Fibroblast of pulmonary artery (primary cell): ENCODE results near the gene PRSS2.

Source experiments
- DNase-seq: peaks from one replicate; pipeline ENCODE4 v3.0.0-alpha.2; 2010; ENCODE audit warnings: low read depth
- H3K4me3 ChIP-seq: replicated peaks from 2 replicates; pipeline ENCODE4 v1.5.1; 2011; ENCODE audit warnings: low read depth, mild to moderate bottlenecking, control low read depth, low read length, moderate library complexity
- TF ChIP-seq, protein P1 (sequence below): IDR thresholded peaks from 2 replicates; pipeline ENCODE4 v1.5.1; 2011; ENCODE audit warnings: mild to moderate bottlenecking, control low read depth, low read length, inconsistent platforms; ENCODE audit errors: missing control alignments

PRSS2 gene

DNA sequence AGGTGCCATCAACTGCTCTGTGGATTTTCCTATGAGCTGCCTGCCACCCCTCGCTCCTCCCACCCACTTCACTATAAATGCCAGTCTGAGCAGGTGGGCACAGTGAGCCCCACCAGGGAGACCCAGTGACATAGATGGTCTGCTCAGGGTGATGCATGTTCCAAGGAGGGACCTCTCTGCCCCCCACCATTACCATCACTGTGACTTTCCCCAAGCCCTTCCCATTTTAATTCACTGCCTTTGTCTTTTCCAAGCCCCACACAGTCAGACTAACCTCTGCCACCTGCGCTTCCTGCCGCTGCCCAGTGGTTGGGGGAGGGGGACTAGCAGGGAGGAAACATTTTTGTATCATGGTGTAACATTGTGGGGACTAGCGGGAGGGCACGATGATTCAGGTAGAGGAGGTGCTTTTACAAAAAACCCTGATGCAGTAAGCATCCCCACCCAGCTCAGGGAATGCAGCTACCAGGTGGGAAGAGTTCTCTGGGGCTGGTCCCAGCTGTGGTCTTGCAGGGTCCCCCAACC lies 24.6 kb downstream of the PRSS2 start:
- TF ChIP-seq, protein P1, sequence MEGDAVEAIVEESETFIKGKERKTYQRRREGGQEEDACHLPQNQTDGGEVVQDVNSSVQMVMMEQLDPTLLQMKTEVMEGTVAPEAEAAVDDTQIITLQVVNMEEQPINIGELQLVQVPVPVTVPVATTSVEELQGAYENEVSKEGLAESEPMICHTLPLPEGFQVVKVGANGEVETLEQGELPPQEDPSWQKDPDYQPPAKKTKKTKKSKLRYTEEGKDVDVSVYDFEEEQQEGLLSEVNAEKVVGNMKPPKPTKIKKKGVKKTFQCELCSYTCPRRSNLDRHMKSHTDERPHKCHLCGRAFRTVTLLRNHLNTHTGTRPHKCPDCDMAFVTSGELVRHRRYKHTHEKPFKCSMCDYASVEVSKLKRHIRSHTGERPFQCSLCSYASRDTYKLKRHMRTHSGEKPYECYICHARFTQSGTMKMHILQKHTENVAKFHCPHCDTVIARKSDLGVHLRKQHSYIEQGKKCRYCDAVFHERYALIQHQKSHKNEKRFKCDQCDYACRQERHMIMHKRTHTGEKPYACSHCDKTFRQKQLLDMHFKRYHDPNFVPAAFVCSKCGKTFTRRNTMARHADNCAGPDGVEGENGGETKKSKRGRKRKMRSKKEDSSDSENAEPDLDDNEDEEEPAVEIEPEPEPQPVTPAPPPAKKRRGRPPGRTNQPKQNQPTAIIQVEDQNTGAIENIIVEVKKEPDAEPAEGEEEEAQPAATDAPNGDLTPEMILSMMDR: no peak
- no peak for DNase-seq
- no peak overlapping the region for H3K4me3 ChIP-seq

DNA sequence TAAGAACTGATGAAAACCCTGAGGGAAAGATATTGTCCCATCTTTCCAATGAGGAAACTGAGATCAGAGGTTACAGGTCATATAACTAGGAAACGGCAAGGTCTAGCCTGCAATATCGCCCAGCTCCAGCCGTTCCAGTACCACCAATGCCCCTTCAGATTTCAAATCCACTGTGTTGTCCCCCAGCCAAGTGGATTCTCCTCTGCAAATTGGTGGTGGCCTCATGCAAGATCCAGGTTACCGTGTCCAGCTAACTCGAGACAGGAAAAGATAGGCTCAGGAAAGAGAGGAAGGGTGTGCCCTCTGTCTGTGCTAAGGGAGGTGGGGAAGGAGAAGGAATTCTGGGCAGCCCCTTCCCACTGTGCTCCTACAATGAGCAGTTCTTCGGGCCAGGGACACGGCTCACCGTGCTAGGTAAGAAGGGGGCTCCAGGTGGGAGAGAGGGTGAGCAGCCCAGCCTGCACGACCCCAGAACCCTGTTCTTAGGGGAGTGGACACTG lies 25.3 kb downstream of the PRSS2 start:
- no peak for DNase-seq
- TF ChIP-seq, protein P1: no peak

DNA sequence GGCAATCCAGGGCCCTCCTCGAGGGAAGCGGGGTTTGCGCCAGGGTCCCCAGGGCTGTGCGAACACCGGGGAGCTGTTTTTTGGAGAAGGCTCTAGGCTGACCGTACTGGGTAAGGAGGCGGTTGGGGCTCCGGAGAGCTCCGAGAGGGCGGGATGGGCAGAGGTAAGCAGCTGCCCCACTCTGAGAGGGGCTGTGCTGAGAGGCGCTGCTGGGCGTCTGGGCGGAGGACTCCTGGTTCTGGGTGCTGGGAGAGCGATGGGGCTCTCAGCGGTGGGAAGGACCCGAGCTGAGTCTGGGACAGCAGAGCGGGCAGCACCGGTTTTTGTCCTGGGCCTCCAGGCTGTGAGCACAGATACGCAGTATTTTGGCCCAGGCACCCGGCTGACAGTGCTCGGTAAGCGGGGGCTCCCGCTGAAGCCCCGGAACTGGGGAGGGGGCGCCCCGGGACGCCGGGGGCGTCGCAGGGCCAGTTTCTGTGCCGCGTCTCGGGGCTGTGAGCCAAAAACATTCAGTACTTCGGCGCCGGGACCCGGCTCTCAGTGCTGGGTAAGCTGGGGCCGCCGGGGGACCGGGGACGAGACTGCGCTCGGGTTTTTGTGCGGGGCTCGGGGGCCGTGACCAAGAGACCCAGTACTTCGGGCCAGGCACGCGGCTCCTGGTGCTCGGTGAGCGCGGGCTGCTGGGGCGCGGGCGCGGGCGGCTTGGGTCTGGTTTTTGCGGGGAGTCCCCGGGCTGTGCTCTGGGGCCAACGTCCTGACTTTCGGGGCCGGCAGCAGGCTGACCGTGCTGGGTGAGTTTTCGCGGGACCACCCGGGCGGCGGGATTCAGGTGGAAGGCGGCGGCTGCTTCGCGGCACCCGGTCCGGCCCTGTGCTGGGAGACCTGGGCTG lies 26.0 kb downstream of the PRSS2 start:
- H3K4me3 ChIP-seq: peak overlapping the region; percentile 26
- DNase-seq: no peak
- TF ChIP-seq, protein P1: no peak

More for the DNA sequence above, 25.3 kb downstream of the PRSS2 start:
- H3K4me3 ChIP-seq: no peak overlapping the region

DNA sequence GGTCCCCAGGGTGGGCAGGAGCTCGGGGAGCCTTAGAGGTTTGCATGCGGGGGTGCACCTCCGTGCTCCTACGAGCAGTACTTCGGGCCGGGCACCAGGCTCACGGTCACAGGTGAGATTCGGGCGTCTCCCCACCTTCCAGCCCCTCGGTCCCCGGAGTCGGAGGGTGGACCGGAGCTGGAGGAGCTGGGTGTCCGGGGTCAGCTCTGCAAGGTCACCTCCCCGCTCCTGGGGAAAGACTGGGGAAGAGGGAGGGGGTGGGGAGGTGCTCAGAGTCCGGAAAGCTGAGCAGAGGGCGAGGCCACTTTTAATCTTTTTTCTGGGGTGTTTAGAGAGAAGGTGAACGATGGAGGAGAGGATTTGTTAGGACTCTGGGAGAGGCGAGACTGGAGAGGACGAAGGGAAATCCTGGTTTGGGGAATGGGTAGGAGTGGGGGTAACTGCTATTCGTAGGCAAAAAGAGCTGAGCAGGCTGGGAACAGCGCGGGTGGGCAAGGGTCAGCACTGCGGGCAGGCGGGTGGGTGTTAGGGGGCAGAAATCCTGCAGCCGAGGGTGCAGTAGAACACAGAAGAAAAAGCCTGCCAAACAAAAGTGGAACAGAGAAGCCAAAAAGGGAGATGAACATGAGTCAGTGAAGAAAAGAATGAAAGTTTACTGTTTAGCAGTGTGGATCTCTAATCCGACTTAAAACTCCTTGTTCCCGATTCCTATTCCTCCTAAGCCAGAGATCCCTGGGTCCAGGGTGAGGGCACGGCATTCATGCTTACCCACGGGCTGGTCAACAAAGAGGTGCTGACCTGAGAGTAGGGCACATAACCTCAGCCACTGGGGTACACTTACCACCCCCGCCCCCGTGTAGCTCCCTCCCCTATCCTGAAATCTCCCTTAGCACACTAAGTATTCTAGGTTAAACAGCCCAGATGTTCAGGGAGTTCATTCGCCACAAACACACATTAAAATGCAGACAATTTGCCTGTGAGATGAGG lies 26.9 kb downstream of the PRSS2 start:
- TF ChIP-seq, protein P1: no peak
- DNase-seq: no peak
- peak overlapping the region; percentile 26 for H3K4me3 ChIP-seq

DNA sequence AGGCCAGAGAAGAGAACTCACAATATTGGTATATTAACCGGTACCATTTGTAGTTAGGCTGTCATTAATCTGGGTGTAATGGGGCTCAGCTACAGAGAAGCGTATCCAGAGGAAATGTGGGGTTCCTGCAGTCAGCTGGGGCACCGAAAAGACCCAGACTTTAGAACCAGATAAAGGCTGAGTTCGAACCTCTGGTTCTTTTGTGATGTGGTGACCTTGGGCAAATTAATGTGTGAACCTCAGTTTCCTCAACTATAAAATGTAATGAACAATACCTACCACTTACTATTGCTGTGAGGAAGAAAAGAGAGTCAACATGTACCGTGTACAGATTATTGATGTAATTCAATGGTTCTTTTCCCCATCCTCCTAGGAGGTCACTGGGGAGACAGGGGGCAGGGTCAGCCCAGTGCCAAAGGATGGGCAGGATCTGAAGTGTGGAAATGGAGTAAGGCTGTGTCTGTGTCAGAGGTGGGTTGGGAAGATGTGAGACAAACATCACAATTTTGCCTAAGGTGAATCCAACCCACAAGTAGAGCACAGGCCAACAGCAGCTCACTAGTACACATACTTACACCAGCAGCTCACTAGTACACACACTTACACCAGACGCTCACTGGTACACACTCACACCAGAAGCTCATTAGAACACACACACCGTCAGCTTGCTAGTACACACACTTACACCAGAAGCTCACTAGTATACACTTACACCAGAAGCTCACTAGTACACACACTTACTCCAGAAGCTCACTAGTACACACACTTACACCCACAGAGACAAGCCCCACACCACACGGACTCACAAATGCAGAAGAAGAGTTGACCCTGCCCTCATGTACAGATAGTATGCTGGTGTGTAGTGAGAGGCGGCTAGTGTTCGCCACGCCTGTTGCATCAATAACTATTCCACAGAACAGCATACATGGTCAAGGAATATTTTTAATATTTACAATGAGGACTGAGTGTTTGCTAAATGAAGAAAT lies 28.0 kb downstream of the PRSS2 start:
- TF ChIP-seq, protein P1: no peak
- no peak for DNase-seq
- H3K4me3 ChIP-seq: no peak overlapping the region

DNA sequence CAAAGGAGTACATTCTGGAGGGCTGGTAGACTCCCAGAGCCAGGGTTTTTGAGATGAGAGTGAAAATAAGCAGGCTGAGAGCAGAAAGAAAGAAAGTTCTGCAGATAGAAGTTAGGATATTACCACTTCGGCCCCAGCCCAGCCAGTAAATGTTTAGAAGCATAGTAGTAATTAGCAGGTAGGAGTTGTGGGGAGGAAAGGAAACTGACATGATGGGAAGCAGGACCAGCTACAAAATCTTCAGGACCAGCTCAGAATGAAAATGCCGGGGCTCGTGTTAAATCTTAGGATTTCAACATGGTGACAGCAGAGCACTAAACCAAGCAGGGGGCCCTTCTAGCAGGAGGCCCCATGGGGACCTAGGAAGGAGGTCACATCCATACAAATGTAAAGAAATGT lies 28.7 kb downstream of the PRSS2 start:
- H3K4me3 ChIP-seq: no peak overlapping the region
- DNase-seq: no peak
- TF ChIP-seq, protein P1: no peak
